Stomach (tissue), 9 donors: ENCODE measurements around the gene KCNH5. TPM values are rescaled to one million over a fixed set of nuclear protein-coding genes. Genes with fewer than 3 reads are reported as not detected.
A peak's percentile ranks its signal among the peaks of the same experiment; 100 is the strongest.
"Not testable (repeated sequence)": the region's sequence is repeated elsewhere in the genome, so short reads cannot be mapped to it uniquely, and the experiment has no call there.

Experiments
- DNase-seq, 2 donors: peaks; one replicate each; pipeline versions ENCODE4 v3.0.0 to v3.0.0-alpha.2; 2013 to 2019
- H3K27ac ChIP-seq, 5 donors: fragments of 200-600 bp in 4 of 5; sonication (generic) in 4 of 5; one replicate each; pipeline ENCODE4 v1.5.1; 2013 to 2019; ENCODE audit warnings: mild to moderate bottlenecking in 1 of 5, moderate library complexity in 1 of 5
- H3K27me3 ChIP-seq, 3 donors: fragments of 200-600 bp; sonication (generic); one replicate each; pipeline ENCODE4 v1.5.1; 2017 to 2019; ENCODE audit warnings: mixed run types in 1 of 3
- H3K36me3 ChIP-seq, 4 donors: fragments of 200-600 bp; sonication (generic); 1 replicate in 3 of 4; 2 replicates in 1 of 4; pipeline ENCODE4 v1.5.1; 2016 to 2019
- H3K4me1 ChIP-seq, 4 donors: fragments of 200-600 bp; sonication (generic); one replicate each; pipeline ENCODE4 v1.5.1; 2016 to 2019
- H3K4me3 ChIP-seq, 4 donors: fragments of 200-600 bp; sonication (generic) in 3 of 4; one replicate each; pipeline ENCODE4 v1.5.1; 2016 to 2019; ENCODE audit warnings: mild to moderate bottlenecking in 1 of 4
- H3K9me3 ChIP-seq, 4 donors: fragments of 200-600 bp; sonication (generic); one replicate each; pipeline ENCODE4 v1.5.1; 2016 to 2019
- EP300 ChIP-seq: sonication (generic); formaldehyde crosslinking; IDR thresholded peaks from one replicate; pipeline ENCODE4 v1.6.1; 2017; ENCODE audit warnings: antibody characterized with exemption
- POLR2A ChIP-seq, 4 donors: fragments of 450-650 bp; IDR thresholded peaks; one replicate each; pipeline ENCODE4 v1.6.1; 2016; ENCODE audit warnings: antibody characterized with exemption in 4 of 4, control low read depth in 2 of 4, mild to moderate bottlenecking in 1 of 4, moderate library complexity in 1 of 4
- POLR2AphosphoS5 ChIP-seq, 3 donors: sonication (generic); formaldehyde crosslinking; IDR thresholded peaks; one replicate each; pipeline ENCODE4 v1.6.1; 2016; ENCODE audit warnings: antibody characterized with exemption in 3 of 3
- WGBS, 5 donors: extraction: QIAGEN DNeasy Blood & Tissue Kit in 3 of 5; methylation state at CpG; one replicate each; pipeline versions ENCODE4 v1.1.5 to v1.1.7; 2013 to 2018; 5-methylcytosine and 5-hydroxymethylcytosine counted together
- intact Hi-C: fragments of 100-400 bp; cut with DNase I; formaldehyde crosslinking; loops from one replicate; pipeline ENCODE4 v1.15.1; 2023; ENCODE audit warnings: low total_unique reads
- polyA plus RNA-seq, 3 donors: library from polyadenylated mRNA; stranded (reverse); fragments of 200-250 nt; gene quantifications; one replicate each; pipeline ENCODE4 v1.2.3, GENCODE V29; 2013
- total RNA-seq, 5 donors: library from RNA; depleted of rRNA; stranded (reverse); fragments of >200 nt; gene quantifications; one replicate each; pipeline versions ENCODE4 v1.1.0 to v1.2.3, GENCODE V29; 2014 to 2016
- TF ChIP-seq, protein P1 (sequence below), 7 experiments: fragments of 450-650 bp in 4 of 7; fragments of 200-600 bp in 3 of 7; sonication (generic) in 3 of 7; IDR thresholded peaks; one replicate each; pipeline ENCODE4 v1.5.1; 2016 to 2019; ENCODE audit warnings: antibody characterized with exemption in 7 of 7, control low read depth in 2 of 7, mild to moderate bottlenecking in 1 of 7
- donor health status: healthy with polysubstance abuse.
- donor health status: Bipolar disorder and iron deficiency.
- donor health status: healthy.

Gene KCNH5
- total and polyA plus RNA-seq, 8 donors = under 0.01 to 0.55 TPM; not detected in 6

DNA sequence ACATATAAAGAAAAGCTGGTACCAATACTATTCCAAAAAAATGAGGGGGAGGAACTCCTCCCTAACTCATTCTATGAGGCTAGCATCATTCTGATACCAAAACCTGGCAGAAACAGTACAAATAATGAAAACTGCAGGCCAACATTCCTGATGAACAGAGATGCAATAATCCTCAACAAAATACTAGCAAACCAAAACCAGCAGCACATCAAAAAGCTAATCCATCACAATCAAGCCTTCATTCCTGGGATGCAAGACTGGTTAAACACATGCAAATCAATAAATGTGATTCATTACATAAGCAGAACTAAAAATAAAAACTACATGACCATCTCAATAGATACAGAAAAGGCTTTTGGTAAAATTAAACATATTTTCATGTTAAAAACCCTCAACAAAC lies 281.3 kb downstream of the KCNH5 start:
- intact Hi-C loops = no loop called here
- no peak for DNase-seq
- TF ChIP-seq POLR2AphosphoS5 (IDR thresholded peaks at IDR 0.05) = no peak
- TF ChIP-seq POLR2A (IDR thresholded peaks at IDR 0.05) = no peak
- TF ChIP-seq, protein P1, sequence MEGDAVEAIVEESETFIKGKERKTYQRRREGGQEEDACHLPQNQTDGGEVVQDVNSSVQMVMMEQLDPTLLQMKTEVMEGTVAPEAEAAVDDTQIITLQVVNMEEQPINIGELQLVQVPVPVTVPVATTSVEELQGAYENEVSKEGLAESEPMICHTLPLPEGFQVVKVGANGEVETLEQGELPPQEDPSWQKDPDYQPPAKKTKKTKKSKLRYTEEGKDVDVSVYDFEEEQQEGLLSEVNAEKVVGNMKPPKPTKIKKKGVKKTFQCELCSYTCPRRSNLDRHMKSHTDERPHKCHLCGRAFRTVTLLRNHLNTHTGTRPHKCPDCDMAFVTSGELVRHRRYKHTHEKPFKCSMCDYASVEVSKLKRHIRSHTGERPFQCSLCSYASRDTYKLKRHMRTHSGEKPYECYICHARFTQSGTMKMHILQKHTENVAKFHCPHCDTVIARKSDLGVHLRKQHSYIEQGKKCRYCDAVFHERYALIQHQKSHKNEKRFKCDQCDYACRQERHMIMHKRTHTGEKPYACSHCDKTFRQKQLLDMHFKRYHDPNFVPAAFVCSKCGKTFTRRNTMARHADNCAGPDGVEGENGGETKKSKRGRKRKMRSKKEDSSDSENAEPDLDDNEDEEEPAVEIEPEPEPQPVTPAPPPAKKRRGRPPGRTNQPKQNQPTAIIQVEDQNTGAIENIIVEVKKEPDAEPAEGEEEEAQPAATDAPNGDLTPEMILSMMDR (IDR thresholded peaks at IDR 0.05) = no peak
- TF ChIP-seq EP300 = no peak
- Histone ChIP-seq H3K27me3 (peaks cover 0 to 6% (median 0%) of the 10 kb centered on the region in 3 donors), H3K27ac (no peak overlapping the region), H3K4me1 (no peaks in the 10 kb centered on the region), H3K9me3 (peaks cover 0 to 7% (median 0%) of the 10 kb centered on the region in 4 donors), H3K36me3 (no peaks in the 10 kb centered on the region), H3K4me3 (no peak overlapping the region)

DNA sequence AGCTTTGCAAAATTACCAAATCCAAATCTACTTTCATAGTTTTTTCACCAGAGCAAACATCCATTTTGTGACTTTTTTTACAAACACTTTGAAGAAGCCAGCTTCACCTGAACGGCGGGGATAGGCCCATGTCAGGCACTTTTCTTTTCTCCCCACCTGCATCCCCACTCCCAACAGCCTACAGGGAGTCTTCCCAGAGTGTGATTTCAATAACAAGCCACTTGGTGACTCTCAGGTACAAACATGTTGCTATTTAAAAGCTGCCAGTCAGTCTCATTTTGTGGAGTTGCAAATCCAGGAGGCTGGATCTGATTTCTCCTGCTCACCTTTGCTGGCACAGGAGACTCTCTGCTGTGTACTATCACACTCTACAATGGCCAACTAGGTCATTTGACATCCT lies 285.5 kb downstream of the KCNH5 start:
- Histone ChIP-seq H3K9me3 (peaks cover 0 to 20% (median 2%) of the 10 kb centered on the region in 4 donors), H3K4me3 (no peak overlapping the region), H3K36me3 (no peaks in the 10 kb centered on the region), H3K27ac (no peak overlapping the region), H3K4me1 (no peaks in the 10 kb centered on the region), H3K27me3 (peaks cover 0 to 6% (median 0%) of the 10 kb centered on the region in 3 donors)
- WGBS, 5 donors = 39 to 77% (median 74%) methylated on average over 2 of the region's 2 CpGs
- TF ChIP-seq POLR2AphosphoS5 (IDR thresholded peaks at IDR 0.05) (no peak), EP300 (no peak), POLR2A (IDR thresholded peaks at IDR 0.05) (no peak)
- TF ChIP-seq, protein P1 (IDR thresholded peaks at IDR 0.05) = no peak
- DNase-seq = no peak
- intact Hi-C loops = no loop called here

DNA sequence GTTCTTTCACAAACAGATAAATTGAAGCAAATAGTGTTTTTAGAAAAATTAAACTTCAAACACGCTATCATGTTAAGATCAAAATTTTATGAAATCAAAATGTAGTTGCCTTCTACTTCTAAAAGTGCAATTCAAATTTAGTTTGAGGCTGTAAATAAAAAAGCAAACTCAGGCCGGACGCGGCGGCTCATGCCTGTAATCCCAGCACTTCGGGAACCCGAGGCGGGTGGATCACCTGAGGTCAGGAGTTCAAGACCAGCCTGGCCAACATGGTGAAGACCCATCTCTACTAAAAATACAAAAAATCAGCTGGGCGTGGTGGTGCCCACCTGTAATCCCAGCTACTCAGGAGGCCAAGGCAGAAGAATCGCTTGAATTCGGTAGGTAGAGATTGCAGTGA lies 298.4 kb downstream of the KCNH5 start:
- DNase-seq, intact Hi-C loops, H3K4me1 ChIP-seq: not testable (repeated sequence)

DNA sequence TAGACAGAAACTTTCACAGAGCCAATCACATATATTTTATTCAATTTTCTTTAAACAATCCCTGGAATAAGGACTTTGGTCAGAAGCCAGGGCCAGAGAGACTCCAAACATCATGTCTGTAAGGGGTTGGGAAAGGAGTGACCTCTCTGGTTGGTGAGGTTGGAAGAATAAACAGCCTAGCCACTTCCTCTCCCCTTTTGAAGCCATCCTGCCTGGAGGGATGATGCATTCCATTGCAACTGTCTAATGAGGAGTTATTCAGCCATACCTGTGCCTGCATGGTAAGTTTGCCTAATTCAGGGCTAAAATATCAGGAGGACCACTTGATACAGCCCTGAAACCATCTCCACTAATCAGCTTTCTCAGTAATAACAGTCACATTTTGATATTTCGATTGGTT lies 299.8 kb downstream of the KCNH5 start:
- DNase-seq = no peak
- Histone ChIP-seq H3K27me3 (no peaks in the 10 kb centered on the region), H3K4me3 (no peak overlapping the region), H3K9me3 (no peaks in the 10 kb centered on the region), H3K4me1 (no peaks in the 10 kb centered on the region), H3K36me3 (no peaks in the 10 kb centered on the region), H3K27ac (no peak overlapping the region)
- TF ChIP-seq POLR2AphosphoS5 (IDR thresholded peaks at IDR 0.05) (no peak), EP300 (no peak), POLR2A (IDR thresholded peaks at IDR 0.05) (no peak)
- TF ChIP-seq, protein P1 (IDR thresholded peaks at IDR 0.05) = no peak
- 67 to 85% (median 73%) methylated on average over 1 of the region's 1 CpG for WGBS, 5 donors
- intact Hi-C loops = no loop called here

More for the DNA sequence above, 298.4 kb downstream of the KCNH5 start:
- H3K9me3 ChIP-seq, H3K4me3 ChIP-seq, H3K36me3 ChIP-seq, H3K27me3 ChIP-seq, H3K27ac ChIP-seq: not testable (repeated sequence)
- WGBS, 5 donors = 91 to 96% (median 92%) methylated on average over 11 of the region's 11 CpGs

DNA sequence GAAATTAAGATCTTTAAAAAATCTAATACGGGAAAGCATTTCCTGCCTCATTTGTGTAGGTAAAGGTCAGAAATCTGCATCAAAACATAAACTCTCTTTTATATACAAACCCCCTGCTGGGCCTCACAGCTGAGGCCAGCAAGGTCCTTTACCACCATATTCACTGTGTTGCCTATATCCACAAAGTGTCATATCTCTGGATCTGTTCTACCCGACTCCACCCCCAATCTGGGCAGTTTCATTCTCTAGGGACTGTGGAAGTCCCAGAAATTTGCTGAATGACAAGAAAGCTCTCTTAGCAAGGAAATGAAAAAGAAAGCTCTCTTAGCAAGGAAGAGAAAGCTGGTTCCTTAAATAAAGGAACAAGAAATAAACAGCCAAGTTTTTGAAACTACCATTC lies 301.7 kb downstream of the KCNH5 start:
- WGBS, 5 donors = 40 to 61% (median 46%) methylated on average over 2 of the region's 2 CpGs
- TF ChIP-seq EP300 (no peak), POLR2AphosphoS5 (IDR thresholded peaks at IDR 0.05) (no peak), POLR2A (IDR thresholded peaks at IDR 0.05) (no peak)
- TF ChIP-seq, protein P1 (IDR thresholded peaks at IDR 0.05) = no peak
- Histone ChIP-seq H3K4me3 (no peak overlapping the region), H3K4me1 (no peaks in the 10 kb centered on the region), H3K27me3 (no peaks in the 10 kb centered on the region), H3K9me3 (no peaks in the 10 kb centered on the region), H3K36me3 (no peaks in the 10 kb centered on the region), H3K27ac (no peak overlapping the region)
- intact Hi-C loops = no loop called here
- DNase-seq = peak in 1 of 2 donors; percentile 6
